ENCODE results near the gene KIF1B.

DNA sequence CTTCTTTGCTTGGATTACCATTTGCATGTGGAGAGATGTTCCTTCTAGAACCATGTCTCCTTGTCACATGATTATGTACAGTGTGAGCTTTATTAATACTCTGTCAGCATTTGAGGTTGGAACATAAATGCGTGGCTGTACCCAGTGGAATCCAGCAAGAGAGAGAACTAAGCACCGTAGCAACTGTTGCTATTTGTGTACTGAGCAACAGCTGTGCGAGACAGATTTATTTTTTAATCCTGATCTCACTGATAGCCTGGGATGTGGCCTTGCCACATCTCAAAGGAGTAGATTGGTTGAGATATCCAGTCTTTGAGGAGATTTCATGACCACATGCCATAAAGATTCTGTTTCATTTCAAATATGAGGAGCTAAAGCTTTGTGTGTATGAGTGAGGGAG lies 43.4 kb downstream of the KIF1B start:
- TF ChIP-seq, protein P1, sequence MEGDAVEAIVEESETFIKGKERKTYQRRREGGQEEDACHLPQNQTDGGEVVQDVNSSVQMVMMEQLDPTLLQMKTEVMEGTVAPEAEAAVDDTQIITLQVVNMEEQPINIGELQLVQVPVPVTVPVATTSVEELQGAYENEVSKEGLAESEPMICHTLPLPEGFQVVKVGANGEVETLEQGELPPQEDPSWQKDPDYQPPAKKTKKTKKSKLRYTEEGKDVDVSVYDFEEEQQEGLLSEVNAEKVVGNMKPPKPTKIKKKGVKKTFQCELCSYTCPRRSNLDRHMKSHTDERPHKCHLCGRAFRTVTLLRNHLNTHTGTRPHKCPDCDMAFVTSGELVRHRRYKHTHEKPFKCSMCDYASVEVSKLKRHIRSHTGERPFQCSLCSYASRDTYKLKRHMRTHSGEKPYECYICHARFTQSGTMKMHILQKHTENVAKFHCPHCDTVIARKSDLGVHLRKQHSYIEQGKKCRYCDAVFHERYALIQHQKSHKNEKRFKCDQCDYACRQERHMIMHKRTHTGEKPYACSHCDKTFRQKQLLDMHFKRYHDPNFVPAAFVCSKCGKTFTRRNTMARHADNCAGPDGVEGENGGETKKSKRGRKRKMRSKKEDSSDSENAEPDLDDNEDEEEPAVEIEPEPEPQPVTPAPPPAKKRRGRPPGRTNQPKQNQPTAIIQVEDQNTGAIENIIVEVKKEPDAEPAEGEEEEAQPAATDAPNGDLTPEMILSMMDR (IDR thresholded peaks at IDR 0.05), result no peak
- no peak for TF ChIP-seq POLR2A (IDR thresholded peaks at IDR 0.05)

Measured in Peyer's patch (tissue), 4 donors.